ENCODE measurements around the gene DNAH17. TPM values are rescaled to one million over a fixed set of nuclear protein-coding genes. Genes with fewer than 3 reads are reported as not detected.

Gene DNAH17
- total and polyA plus RNA-seq, 2 of the 8 experiments (the other 6 are each of a cell fraction or from before 2014, with no cell fraction given), result 0.14 to 0.67 TPM

DNA sequence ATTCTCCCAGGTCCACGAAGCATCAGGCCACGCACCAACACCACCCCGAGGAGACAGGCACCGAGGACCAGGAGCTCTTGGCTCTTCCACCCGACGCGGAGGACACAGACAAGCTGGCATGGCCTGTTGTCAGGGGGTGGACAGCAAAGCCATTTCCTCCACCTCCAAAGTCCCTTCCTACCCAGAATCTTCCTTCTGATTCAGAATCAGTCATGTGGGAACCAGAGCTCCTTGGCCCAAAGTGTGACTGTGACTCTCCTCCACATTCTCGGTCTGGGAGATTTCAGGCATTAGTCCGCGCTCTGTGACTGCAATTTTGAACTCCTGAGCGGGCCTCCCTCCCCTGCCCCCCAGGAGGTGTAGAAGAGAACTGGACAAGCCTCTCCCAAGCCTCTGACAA lies 9.2 kb downstream of the DNAH17 start:
- POLR2A ChIA-PET (ENCODE audit: partially characterized antibody), result interaction anchor here (1.0 kb wide), 1 partner anchor 16 kb away, joined by 3 read pairs; no protein-coding TSS in a partner anchor
- CTCF ChIA-PET (ENCODE audit: partially characterized antibody), result interaction anchor here (1.3 to 10.2 kb wide), 2 partner anchors 9 to 141 kb away, joined by 3 to 56 read pairs; no protein-coding TSS in a partner anchor

More for the DNA sequence above, 9.2 kb downstream of the DNAH17 start:
- no peak overlapping the region for H2AK5ac ChIP-seq (ENCODE audit: low read depth, low read length)
- no peak overlapping the region for H2BK15ac ChIP-seq (ENCODE audit: low read length)
- H3K14ac ChIP-seq (ENCODE audit: insufficient read length), result no peak overlapping the region
- H4K8ac ChIP-seq (ENCODE audit: extremely low read depth, insufficient read depth, low read length), result no peak overlapping the region
- H3K4me1 ChIP-seq (replicated peaks in 1 of 4; ENCODE audit: control insufficient read depth in 3 of 4, insufficient read depth in 4 of 4, low read length in 3 of 4), result no peaks in the 10 kb centered on the region
- H3K79me1 ChIP-seq (ENCODE audit: low read depth, low read length), result no peaks in the 10 kb centered on the region
- TF ChIP-seq SIRT6 (IDR thresholded peaks at IDR 0.05; ENCODE audit: low read length) (no peak), RXRA (IDR thresholded peaks at IDR 0.05; ENCODE audit: insufficient read depth, low read depth, low read length) (no peak), POLR2AphosphoS5 (IDR thresholded peaks at IDR 0.05; ENCODE audit: low read depth, low read length) (no peak), ASH2L (IDR thresholded peaks at IDR 0.05; ENCODE audit: low read length) (no peak), PHF8 (conservative IDR thresholded peaks at IDR 0.05; ENCODE audit: low read depth, low read length) (no peak), SIX5 (IDR thresholded peaks at IDR 0.05; ENCODE audit: low read depth, low read length) (no peak), RNF2 (IDR thresholded peaks at IDR 0.05; ENCODE audit: borderline replicate concordance, low read depth, low read length, missing control alignments, poor library complexity, severe bottlenecking) (no peak), CBX8 (IDR thresholded peaks at IDR 0.05; ENCODE audit: borderline replicate concordance, low read depth, low read length) (no peak), POLR2A (IDR thresholded peaks at IDR 0.05; ENCODE audit: control extremely low read depth in 1 of 2, low read depth in 2 of 2, low read length in 2 of 2) (no peak), TEAD4 (IDR thresholded peaks at IDR 0.05; ENCODE audit: low read depth, low read length) (no peak)
- TF ChIP-seq, protein P1, sequence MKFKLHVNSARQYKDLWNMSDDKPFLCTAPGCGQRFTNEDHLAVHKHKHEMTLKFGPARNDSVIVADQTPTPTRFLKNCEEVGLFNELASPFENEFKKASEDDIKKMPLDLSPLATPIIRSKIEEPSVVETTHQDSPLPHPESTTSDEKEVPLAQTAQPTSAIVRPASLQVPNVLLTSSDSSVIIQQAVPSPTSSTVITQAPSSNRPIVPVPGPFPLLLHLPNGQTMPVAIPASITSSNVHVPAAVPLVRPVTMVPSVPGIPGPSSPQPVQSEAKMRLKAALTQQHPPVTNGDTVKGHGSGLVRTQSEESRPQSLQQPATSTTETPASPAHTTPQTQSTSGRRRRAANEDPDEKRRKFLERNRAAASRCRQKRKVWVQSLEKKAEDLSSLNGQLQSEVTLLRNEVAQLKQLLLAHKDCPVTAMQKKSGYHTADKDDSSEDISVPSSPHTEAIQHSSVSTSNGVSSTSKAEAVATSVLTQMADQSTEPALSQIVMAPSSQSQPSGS (IDR thresholded peaks at IDR 0.05; ENCODE audit: low read length), result no peak
- no peak overlapping the region for H3K4ac ChIP-seq (replicated peaks; ENCODE audit: insufficient read length, low read depth, low read length)
- no peaks in the 10 kb centered on the region for H3K79me2 ChIP-seq (ENCODE audit: control insufficient read depth in 1 of 2, insufficient read depth in 2 of 2, low read length in 2 of 2)
- no peak overlapping the region for H2AFZ ChIP-seq (ENCODE audit: low read length)
- DNase-seq (ENCODE audit: low read depth in 1 of 2, low spot score in 2 of 2) (no peak), FAIRE-seq (no peak)
- H2BK5ac ChIP-seq (ENCODE audit: low read depth, low read length), result no peak overlapping the region
- H3K9ac ChIP-seq (replicated peaks in 1 of 4; ENCODE audit: extremely low read depth in 1 of 4, low read depth in 3 of 4, low read length in 3 of 4), result no peak overlapping the region
- H4K20me1 ChIP-seq (replicated peaks in 1 of 2; ENCODE audit: control insufficient read depth in 1 of 2, insufficient read depth in 2 of 2, low read length in 2 of 2), result no peaks in the 10 kb centered on the region
- 0 out of 2 replicates have a peak, but pooled peaks cover 3% of the 10 kb centered on the region for H3K23me2 ChIP-seq (ENCODE audit: low read depth, low read length)
- no peak overlapping the region for H2BK20ac ChIP-seq (ENCODE audit: low read length)
- H3K36me3 ChIP-seq (ENCODE audit: control insufficient read depth in 2 of 4, insufficient read depth in 4 of 4, low read length in 3 of 4), result no peaks in the 10 kb centered on the region
- no peak overlapping the region for H2BK120ac ChIP-seq (replicated peaks; ENCODE audit: low read depth, low read length)
- H3K9me3 ChIP-seq (ENCODE audit: insufficient read depth in 2 of 2, low read depth in 1 of 2, low read length in 1 of 2), result no peaks in the 10 kb centered on the region
- H3K27me3 ChIP-seq (replicated peaks in 1 of 4; ENCODE audit: control insufficient read depth in 3 of 4, extremely low read depth in 1 of 4, insufficient read depth in 3 of 4, low read length in 3 of 4), result no peaks in the 10 kb centered on the region; a peak in 1 of 7 replicates
- H4K91ac ChIP-seq (replicated peaks; ENCODE audit: insufficient read length, low read length), result no peak overlapping the region
- no peak overlapping the region for H2BK12ac ChIP-seq (ENCODE audit: low read depth, low read length)
- WGBS, 2 experiments (ENCODE audit: extremely low coverage in 1 of 2, insufficient coverage in 1 of 2, insufficient read length in 1 of 2, insufficient replicate concordance in 2 of 2, low coverage in 1 of 2, low lambda C conversion rate in 2 of 2, missing lambda C conversion rate in 1 of 2), result 88% methylated on average over 11 of the region's 11 CpGs; no CpG with 5 or more reads in 1 of the 2 experiments
- H4K5ac ChIP-seq (ENCODE audit: insufficient read length, low read depth, low read length), result no peak overlapping the region
- H3K23ac ChIP-seq (ENCODE audit: insufficient read length), result no peak overlapping the region
- H3K18ac ChIP-seq (ENCODE audit: extremely low read depth, low read length), result no peak overlapping the region
- no peak overlapping the region for H3K27ac ChIP-seq (ENCODE audit: low read depth, low read length)
- no peak overlapping the region for H3K4me3 ChIP-seq (ENCODE audit: extremely low read depth in 1 of 4, insufficient read depth in 2 of 4, low read depth in 3 of 4, low read length in 4 of 4)
- no peak overlapping the region for H3K56ac ChIP-seq (replicated peaks; ENCODE audit: insufficient read length, low read depth, low read length)
- no peak overlapping the region for H3K4me2 ChIP-seq (ENCODE audit: insufficient read depth in 1 of 2, low read depth in 2 of 2, low read length in 2 of 2)
